Loucy (cell line): ENCODE results near the gene TMEM232.

Experiments
- H2AFZ ChIP-seq: fragments of 200-600 bp; sonication (generic); 2 replicates; pipeline ENCODE4 v1.6.0; 2016; ENCODE audit warnings: antibody characterized with exemption, mild to moderate bottlenecking, low read length, moderate library complexity
- H3F3A ChIP-seq: fragments of 200-600 bp; 2 replicates; pipeline ENCODE4 v1.6.0; 2016; ENCODE audit warnings: antibody characterized with exemption, low read depth, mild to moderate bottlenecking
- H3K27me3 ChIP-seq: fragments of 200-600 bp; sonication (generic); 2 replicates; pipeline ENCODE4 v1.6.1; 2014; ENCODE audit warnings: low read length, mild to moderate bottlenecking; ENCODE audit not compliant: insufficient read depth, poor library complexity, severe bottlenecking
- H3K36me3 ChIP-seq: fragments of 200-600 bp; sonication (generic); 2 replicates; pipeline ENCODE4 v1.6.1; 2016; ENCODE audit warnings: low read length; ENCODE audit not compliant: insufficient read depth
- H3K4me1 ChIP-seq: fragments of 200-600 bp; sonication (generic); 2 replicates; pipeline ENCODE4 v1.5.1; 2014; ENCODE audit warnings: low read length, mild to moderate bottlenecking; ENCODE audit not compliant: insufficient read depth, poor library complexity, severe bottlenecking
- H3K4me2 ChIP-seq: fragments of 200-600 bp; sonication (generic); 2 replicates; pipeline ENCODE4 v1.6.0; 2014; ENCODE audit warnings: antibody characterized with exemption, low read length, low read depth, mild to moderate bottlenecking; ENCODE audit not compliant: poor library complexity, severe bottlenecking
- H3K4me3 ChIP-seq: fragments of 200-600 bp; sonication (generic); 2 replicates; pipeline ENCODE4 v1.5.1; 2014; ENCODE audit warnings: low read length, mild to moderate bottlenecking, mixed read lengths; ENCODE audit not compliant: poor library complexity, severe bottlenecking
- H3K79me2 ChIP-seq: fragments of 200-600 bp; sonication (generic); 2 replicates; pipeline ENCODE4 v1.6.1; 2014; ENCODE audit warnings: low read length; ENCODE audit not compliant: insufficient read depth
- H3K9ac ChIP-seq: fragments of 200-600 bp; sonication (generic); 2 replicates; pipeline ENCODE4 v1.6.0; 2014; ENCODE audit warnings: mild to moderate bottlenecking, low read depth, low read length, moderate library complexity; ENCODE audit not compliant: poor library complexity, severe bottlenecking
- H3K9me2 ChIP-seq: fragments of 200-600 bp; sonication (generic); replicated peaks from 2 replicates; pipeline ENCODE4 v1.6.1; 2016; ENCODE audit warnings: low read depth, low read length, mixed read lengths
- H3K9me3 ChIP-seq: fragments of 200-600 bp; sonication (generic); 2 replicates; pipeline ENCODE4 v1.6.1; 2014; ENCODE audit warnings: mild to moderate bottlenecking, antibody characterized with exemption, low read length, low read depth; ENCODE audit not compliant: insufficient read depth
- H4K20me1 ChIP-seq: fragments of 200-600 bp; sonication (generic); 2 replicates; pipeline ENCODE4 v1.6.0; 2014; ENCODE audit warnings: antibody characterized with exemption, low read length, mild to moderate bottlenecking; ENCODE audit not compliant: insufficient read depth, poor library complexity, severe bottlenecking
- EZH2phosphoT487 ChIP-seq: fragments of 200-600 bp; IDR thresholded peaks from 2 replicates; pipeline ENCODE4 v1.6.1; 2018; ENCODE audit warnings: antibody characterized with exemption, mild to moderate bottlenecking, moderate library complexity, borderline replicate concordance
- TF ChIP-seq, protein P1 (sequence below): fragments of 200-600 bp; sonication (generic); conservative IDR thresholded peaks from 2 replicates; pipeline ENCODE4 v1.5.1; 2014; ENCODE audit warnings: mild to moderate bottlenecking, antibody characterized with exemption, low read length

Gene TMEM232

DNA sequence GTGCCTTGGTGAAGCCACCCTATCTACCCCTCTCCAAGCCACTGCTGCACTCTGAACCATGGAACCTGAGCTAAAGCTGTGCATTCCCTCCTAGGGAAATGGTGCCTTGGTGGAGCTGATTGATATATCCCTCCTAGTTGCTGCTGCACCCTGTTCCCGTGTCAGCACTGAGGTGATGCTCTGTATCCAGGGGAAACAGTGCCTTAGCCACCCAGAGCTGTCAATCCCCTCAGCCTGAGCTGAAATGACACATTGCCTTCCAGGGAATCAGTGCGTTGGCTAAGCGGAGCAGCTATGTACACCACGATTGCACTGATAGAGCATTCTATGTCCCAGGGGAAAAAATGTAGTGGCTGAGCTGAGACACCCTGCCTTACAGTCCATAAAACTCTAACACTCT, 257.0 kb downstream of the TMEM232 start:
- Histone ChIP-seq H3K9ac (no peak overlapping the region), H3K79me2 (no peaks in the 10 kb centered on the region), H3F3A (no peaks in the 10 kb centered on the region), H3K36me3 (no peaks in the 10 kb centered on the region), H3K4me3 (no peak overlapping the region), H2AFZ (no peak overlapping the region), H3K4me2 (no peak overlapping the region), H3K9me3 (peaks cover 3% of the 10 kb centered on the region; the same call in 1 of the 2 replicates), H3K4me1 (no peaks in the 10 kb centered on the region), H3K27me3 (no peaks in the 10 kb centered on the region), H4K20me1 (no peaks in the 10 kb centered on the region), H3K9me2 (no peaks in the 10 kb centered on the region)
- TF ChIP-seq EZH2phosphoT487 = no peak
- TF ChIP-seq, protein P1, sequence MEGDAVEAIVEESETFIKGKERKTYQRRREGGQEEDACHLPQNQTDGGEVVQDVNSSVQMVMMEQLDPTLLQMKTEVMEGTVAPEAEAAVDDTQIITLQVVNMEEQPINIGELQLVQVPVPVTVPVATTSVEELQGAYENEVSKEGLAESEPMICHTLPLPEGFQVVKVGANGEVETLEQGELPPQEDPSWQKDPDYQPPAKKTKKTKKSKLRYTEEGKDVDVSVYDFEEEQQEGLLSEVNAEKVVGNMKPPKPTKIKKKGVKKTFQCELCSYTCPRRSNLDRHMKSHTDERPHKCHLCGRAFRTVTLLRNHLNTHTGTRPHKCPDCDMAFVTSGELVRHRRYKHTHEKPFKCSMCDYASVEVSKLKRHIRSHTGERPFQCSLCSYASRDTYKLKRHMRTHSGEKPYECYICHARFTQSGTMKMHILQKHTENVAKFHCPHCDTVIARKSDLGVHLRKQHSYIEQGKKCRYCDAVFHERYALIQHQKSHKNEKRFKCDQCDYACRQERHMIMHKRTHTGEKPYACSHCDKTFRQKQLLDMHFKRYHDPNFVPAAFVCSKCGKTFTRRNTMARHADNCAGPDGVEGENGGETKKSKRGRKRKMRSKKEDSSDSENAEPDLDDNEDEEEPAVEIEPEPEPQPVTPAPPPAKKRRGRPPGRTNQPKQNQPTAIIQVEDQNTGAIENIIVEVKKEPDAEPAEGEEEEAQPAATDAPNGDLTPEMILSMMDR = no peak

DNA sequence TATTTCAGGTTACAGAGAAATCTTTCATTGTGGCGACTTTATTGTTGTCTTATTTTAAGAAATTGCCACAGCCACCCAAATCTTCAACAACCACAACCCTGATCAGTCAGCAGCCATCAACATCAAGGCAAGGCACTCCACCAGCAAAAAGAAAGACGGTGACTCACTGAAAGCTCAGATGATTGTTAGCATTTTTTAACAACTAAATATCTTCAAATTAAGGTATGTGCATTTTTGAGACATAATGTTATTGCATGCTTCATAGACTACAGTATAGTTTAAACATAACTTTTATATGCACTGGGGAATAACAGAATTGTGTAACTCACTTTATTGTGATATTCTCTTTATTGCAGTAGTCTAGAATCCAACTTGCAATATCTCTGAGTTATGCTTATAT, 263.4 kb downstream of the TMEM232 start:
- no peaks in the 10 kb centered on the region for H3K36me3 ChIP-seq
- TF ChIP-seq, protein P1 = no peak
- no peak for TF ChIP-seq EZH2phosphoT487
- H3K4me1 ChIP-seq = no peaks in the 10 kb centered on the region

DNA sequence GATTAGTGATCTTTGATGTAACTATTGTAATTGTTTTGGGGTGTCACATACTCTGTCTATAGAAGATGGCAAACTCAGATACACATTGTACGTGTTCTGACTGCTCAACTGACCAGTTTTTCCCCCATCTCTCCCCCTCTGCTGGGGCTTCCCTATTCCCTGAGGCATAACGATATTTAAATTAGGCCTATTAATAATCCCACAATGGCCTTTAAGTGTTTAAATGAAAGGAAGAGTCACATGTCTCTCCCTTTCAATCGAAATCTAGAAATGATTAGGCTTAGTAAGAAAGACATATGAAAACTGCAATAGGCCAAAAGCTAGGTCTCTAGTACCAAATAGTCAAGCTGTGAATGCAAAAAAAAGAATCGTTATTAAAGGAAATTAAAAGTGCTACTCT, 265.6 kb downstream of the TMEM232 start:
- Histone ChIP-seq H3K4me3 (no peak overlapping the region), H3K27me3 (no peaks in the 10 kb centered on the region), H2AFZ (no peak overlapping the region), H3K9me3 (no peaks in the 10 kb centered on the region), H4K20me1 (no peaks in the 10 kb centered on the region), H3K9ac (no peak overlapping the region), H3K4me1 (no peaks in the 10 kb centered on the region), H3K79me2 (no peaks in the 10 kb centered on the region), H3K36me3 (no peaks in the 10 kb centered on the region), H3K9me2 (no peaks in the 10 kb centered on the region), H3K4me2 (no peak overlapping the region), H3F3A (no peaks in the 10 kb centered on the region)
- TF ChIP-seq, protein P1 = no peak
- TF ChIP-seq EZH2phosphoT487 = no peak

More for the DNA sequence above, 263.4 kb downstream of the TMEM232 start:
- Histone ChIP-seq H3K9ac (no peak overlapping the region), H3K9me3 (no peaks in the 10 kb centered on the region), H3K9me2 (no peaks in the 10 kb centered on the region), H3K27me3 (no peaks in the 10 kb centered on the region), H3K4me3 (no peak overlapping the region), H3F3A (no peaks in the 10 kb centered on the region), H3K79me2 (no peaks in the 10 kb centered on the region), H3K4me2 (no peak overlapping the region), H2AFZ (no peak overlapping the region), H4K20me1 (no peaks in the 10 kb centered on the region)
